Caco-2 (cell line): ENCODE measurements around the gene IL11RA. TPM values are rescaled to one million over a fixed set of nuclear protein-coding genes. Genes with fewer than 3 reads are reported as not detected.

Experiments used
- BruUV-seq: library from RNA; stranded (reverse); fragments of 400-500 nt; replicated peaks from 2 replicates; lab custom pipeline; 2021; lab: Mats Ljungman, UMichigan
- CTCF ChIA-PET: fragments of 300-600 bp; sonication (Branson Sonifier 250); formaldehyde crosslinking; loops from one replicate; lab custom pipeline; 2022; ENCODE audit warnings: antibody characterized with exemption; lab: Charles Lee
- POLR2A ChIA-PET: fragments of 300-600 bp; sonication (Branson Sonifier 250); formaldehyde crosslinking; loops from one replicate; lab custom pipeline; 2022; ENCODE audit warnings: antibody characterized with exemption; lab: Charles Lee
- DNase-seq, 2 experiments: peaks; one replicate each; pipeline versions ENCODE4 v3.0.0 to v3.0.0-alpha.2; 2020 to 2022
- H3K27me3 ChIP-seq: replicated peaks from 2 replicates; pipeline ENCODE4 v1.6.0; 2011; ENCODE audit warnings: low read length; ENCODE audit not compliant: control insufficient read depth, insufficient read depth
- H3K36me3 ChIP-seq: 2 replicates; pipeline ENCODE4 v1.5.1; 2011; ENCODE audit warnings: low read length; ENCODE audit not compliant: control insufficient read depth, insufficient read depth
- H3K4me1 ChIP-seq: fragments of 250-450 bp; sonication (Bioruptor Pico); 2 replicates; pipeline ENCODE4 v1.5.1; 2020; ENCODE audit warnings: mild to moderate bottlenecking
- H3K4me3 ChIP-seq: 2 replicates; pipeline ENCODE4 v1.5.1; 2011; ENCODE audit warnings: low read depth, mild to moderate bottlenecking, control low read depth, low read length
- H3K9me3 ChIP-seq: fragments of 250-450 bp; sonication (Bioruptor Pico); 2 replicates; pipeline ENCODE4 v1.5.1; 2020; ENCODE audit warnings: mild to moderate bottlenecking, moderate library complexity
- H3K27ac Mint-ChIP-seq: one replicate; pipeline ENCODE4 v1.8.0; 2022; ENCODE audit warnings: mixed read lengths; ENCODE audit not compliant: unreplicated experiment
- H3K27me3 Mint-ChIP-seq: one replicate; pipeline ENCODE4 v1.8.0; 2022; ENCODE audit warnings: mixed read lengths; ENCODE audit not compliant: insufficient read depth, unreplicated experiment
- H3K36me3 Mint-ChIP-seq: one replicate; pipeline ENCODE4 v1.8.0; 2022; ENCODE audit warnings: mild to moderate bottlenecking, mixed read lengths; ENCODE audit not compliant: insufficient read depth, unreplicated experiment
- H3K4me1 Mint-ChIP-seq: one replicate; pipeline ENCODE4 v1.8.0; 2022; ENCODE audit warnings: low read depth, mixed read lengths; ENCODE audit not compliant: unreplicated experiment
- H3K4me3 Mint-ChIP-seq: one replicate; pipeline ENCODE4 v1.8.0; 2022; ENCODE audit warnings: mild to moderate bottlenecking, moderate library complexity, mixed read lengths; ENCODE audit not compliant: unreplicated experiment
- H3K9me3 Mint-ChIP-seq: one replicate; pipeline ENCODE4 v1.8.0; 2022; ENCODE audit warnings: mixed read lengths; ENCODE audit not compliant: unreplicated experiment
- CTCF ChIP-seq, 2 experiments: fragments of 200-600 bp in 1 of 2; IDR thresholded peaks; 1 replicate in 1 of 2; 2 replicates in 1 of 2; pipeline versions ENCODE4 v1.5.1 to v1.8.0; 2011 to 2022; ENCODE audit warnings: antibody characterized with exemption in 1 of 2, control low read depth in 1 of 2, inconsistent platforms in 1 of 2, low read depth in 1 of 2, low read length in 1 of 2, mild to moderate bottlenecking in 1 of 2, moderate library complexity in 1 of 2; ENCODE audit not compliant: insufficient read depth in 1 of 2, severe bottlenecking in 1 of 2, unreplicated experiment in 1 of 2
- intact Hi-C: fragments of 100-400 bp; cut with micrococcal nuclease; formaldehyde crosslinking; loops from one replicate; pipeline ENCODE4 v1.10.0; 2022; ENCODE audit not compliant: unreplicated experiment
- total RNA-seq: library from RNA; stranded (reverse); gene quantifications from 2 replicates; pipeline ENCODE4 v1.2.3, GENCODE V29; 2022

IL11RA gene
- total RNA-seq, 1 experiment from 2014 or later, result 5.6 TPM

GRCh38 chr9:34710023-34710422 lies 58.0 kb downstream of the IL11RA start, which contains the start of gene CCL21:
Gene CCL21 (minus strand): TSS chr9:34710136. CDS start chr9:34710066, 70 bp downstream.
- Histone ChIP-seq H3K36me3 (no peaks in the 10 kb centered on the region), H3K9me3 (no peaks in the 10 kb centered on the region), H3K4me1 (no peaks in the 10 kb centered on the region), H3K4me3 (no peak within 1 kb of the TSS), H3K27me3 (no peaks in the 10 kb centered on the region; the same call in 1 of the 2 replicates)
- intact Hi-C loops, result no loop called here
- peaks cover 20% of the 10 kb centered on the region for H3K27me3 Mint-ChIP-seq
- H3K9me3 Mint-ChIP-seq, result no peaks in the 10 kb centered on the region
- H3K4me1 Mint-ChIP-seq, result no peaks in the 10 kb centered on the region
- H3K36me3 Mint-ChIP-seq, result no peaks in the 10 kb centered on the region
- no peak for DNase-seq
- no TSS peak for BruUV-seq
- TF ChIP-seq CTCF (IDR thresholded peaks at IDR 0.05; ENCODE audit: insufficient read depth in 1 of 2, low read depth in 1 of 2, low read length in 1 of 2, severe bottlenecking in 1 of 2, unreplicated experiment in 1 of 2), result no peak
- H3K27ac Mint-ChIP-seq, result no peak within 1 kb of the TSS
- ChIA-PET CTCF (interaction anchor here (0.7 kb wide), 2 partner anchors 70 to 356 kb away, joined by 4 to 8 read pairs; no protein-coding TSS in a partner anchor), POLR2A (no interaction called here)
- H3K4me3 Mint-ChIP-seq, result no peak within 1 kb of the TSS

Other genes starting within 250 kb of the IL11RA start
- 13.4 and 14.7 TPM in 2 replicates for gene FAM219A, start 193.6 kb upstream of the IL11RA start, total RNA-seq
- gene DNAI1, start 193.4 kb upstream of the IL11RA start, total RNA-seq, result 0.52 and 0.67 TPM in 2 replicates
- gene ENHO, start 129.2 kb upstream of the IL11RA start, total RNA-seq, result 1.00 and 2.1 TPM in 2 replicates
- 0.26 and 0.39 TPM in 2 replicates for gene CNTFR, start 62.5 kb upstream of the IL11RA start, total RNA-seq
- 26.2 and 27.4 TPM in 2 replicates for gene RPP25L, start 40.1 kb upstream of the IL11RA start, total RNA-seq
- gene DCTN3, start 31.7 kb upstream of the IL11RA start, total RNA-seq, result 66.1 and 70.0 TPM in 2 replicates
- gene ARID3C, start 23.1 kb upstream of the IL11RA start, total RNA-seq, result not detected in 2 replicates
- 102 and 103 TPM in 2 replicates for gene SIGMAR1, start 14.4 kb upstream of the IL11RA start, total RNA-seq
- 50.1 and 52.0 TPM in 2 replicates for gene GALT, start 5.5 kb upstream of the IL11RA start, total RNA-seq
- gene CCL27, start 10.5 kb downstream of the IL11RA start, total RNA-seq, result not detected in 2 replicates
- gene CCL19, start 39.1 kb downstream of the IL11RA start, total RNA-seq, result not detected in 2 replicates
- gene CCL21, start 58.0 kb downstream of the IL11RA start, total RNA-seq, result not detected in 2 replicates